Glutamatergic neuron (in vitro differentiated cells): ENCODE data around the gene WDR82. TPM values are rescaled to one million over a fixed set of nuclear protein-coding genes. Genes with fewer than 3 reads are reported as not detected.
A peak's percentile ranks its signal among the peaks of the same experiment; 100 is the strongest.

ENCODE experiments used
- DNase-seq: peaks from one replicate; pipeline ENCODE4 v3.0.0; 2022
- H3K27ac Mint-ChIP-seq: one replicate; pipeline ENCODE4 v1.8.0; 2020; ENCODE audit warnings: mild to moderate bottlenecking, mixed read lengths, inconsistent platforms; ENCODE audit not compliant: unreplicated experiment
- H3K27me3 Mint-ChIP-seq: one replicate; pipeline ENCODE4 v1.8.0; 2020; ENCODE audit warnings: mild to moderate bottlenecking, moderate library complexity, mixed read lengths, inconsistent platforms; ENCODE audit not compliant: unreplicated experiment
- H3K36me3 Mint-ChIP-seq: one replicate; pipeline ENCODE4 v1.8.0; 2020; ENCODE audit warnings: mild to moderate bottlenecking, mixed read lengths, inconsistent platforms; ENCODE audit not compliant: unreplicated experiment
- H3K4me1 Mint-ChIP-seq: one replicate; pipeline ENCODE4 v1.8.0; 2020; ENCODE audit warnings: mild to moderate bottlenecking, low read depth, mixed read lengths, inconsistent platforms; ENCODE audit not compliant: unreplicated experiment
- H3K4me3 Mint-ChIP-seq: one replicate; pipeline ENCODE4 v1.8.0; 2020; ENCODE audit warnings: mild to moderate bottlenecking, mixed read lengths, inconsistent platforms; ENCODE audit not compliant: unreplicated experiment
- H3K9me3 Mint-ChIP-seq: one replicate; pipeline ENCODE4 v1.8.0; 2020; ENCODE audit warnings: mild to moderate bottlenecking, moderate library complexity, mixed read lengths, inconsistent platforms; ENCODE audit not compliant: unreplicated experiment
- CTCF ChIP-seq: fragments of 200-600 bp; sonication (generic); IDR thresholded peaks from one replicate; pipeline ENCODE4 v1.5.0; 2021; ENCODE audit not compliant: partially characterized antibody, unreplicated experiment
- long read RNA-seq: library from polyadenylated mRNA; unstranded; transcript quantifications from one replicate; pipeline ENCODE4 v2.0.0, GENCODE V29; 2020; ENCODE audit not compliant: unreplicated experiment
- total RNA-seq: library from RNA; stranded (reverse); fragmentation: NEBNext Ultra II Directional; extraction: Animal tissue kit (Norgen Biotek cat#: 25700); gene quantifications from one replicate; pipeline ENCODE4 v1.2.1, GENCODE V29; 2021; ENCODE audit not compliant: unreplicated experiment

Gene WDR82
- total RNA-seq: 118 TPM
- long read RNA-seq, full-length matches to known transcripts: 4 of 5 reads
- long read RNA-seq, partial matches to known transcripts: 0 of 5 reads
- long read RNA-seq, other reads (novel, unspliced or antisense): 1 of 5 reads

DNA sequence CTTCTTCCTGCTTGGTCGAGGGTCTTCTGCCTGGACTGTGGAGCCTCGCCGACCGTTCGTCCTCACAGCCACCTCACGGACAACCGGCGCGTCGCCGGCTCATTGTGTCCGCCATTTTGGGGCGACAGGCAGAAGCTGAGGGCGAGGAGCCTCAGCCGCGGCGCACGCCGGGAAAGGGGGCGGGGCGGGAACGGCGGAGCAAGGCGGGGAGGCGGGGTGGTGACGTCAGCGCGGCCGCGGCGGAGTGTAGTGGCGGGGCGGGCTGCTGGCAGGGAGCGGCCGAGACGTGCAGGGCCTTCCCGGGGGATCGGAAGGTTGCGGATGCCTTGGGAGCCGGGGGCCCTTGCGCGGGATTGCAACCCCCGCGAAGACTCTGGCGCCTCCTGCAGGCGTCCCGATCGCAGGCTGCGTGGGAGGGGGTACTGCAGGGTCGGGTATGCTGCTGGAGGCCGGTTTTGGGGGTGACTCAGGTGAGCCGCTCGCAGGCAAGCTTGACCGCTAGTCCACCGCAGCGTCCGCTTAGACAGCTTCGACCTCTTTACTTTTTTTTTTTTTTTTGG, at the start of gene WDR82:
Gene WDR82, minus strand, starts transcription at position 140 of the 560 bp plus-strand sequence. CDS start 288 bp downstream, outside the sequence.
- Mint-ChIP-seq H3K27me3 (peaks cover 10% of the 10 kb centered on the region), H3K4me3 (peak within 1 kb of the TSS; percentile 100), H3K27ac (peak within 1 kb of the TSS; percentile 99), H3K36me3 (peaks cover 5% of the 10 kb centered on the region), H3K4me1 (peaks cover 7% of the 10 kb centered on the region), H3K9me3 (peaks cover 14% of the 10 kb centered on the region)
- peak; percentile 100 for DNase-seq
- TF ChIP-seq CTCF: peak; percentile 61

GRCh38 chr3:52327486-52328290, 49.2 kb upstream of the WDR82 start:
- Mint-ChIP-seq H3K27me3 (peaks cover 1% of the 10 kb centered on the region), H3K4me1 (peaks cover 5% of the 10 kb centered on the region), H3K4me3 (no peak overlapping the region), H3K9me3 (peaks cover 1% of the 10 kb centered on the region), H3K36me3 (no peaks in the 10 kb centered on the region), H3K27ac (no peak overlapping the region)
- no peak for DNase-seq
- TF ChIP-seq CTCF: no peak

DNA sequence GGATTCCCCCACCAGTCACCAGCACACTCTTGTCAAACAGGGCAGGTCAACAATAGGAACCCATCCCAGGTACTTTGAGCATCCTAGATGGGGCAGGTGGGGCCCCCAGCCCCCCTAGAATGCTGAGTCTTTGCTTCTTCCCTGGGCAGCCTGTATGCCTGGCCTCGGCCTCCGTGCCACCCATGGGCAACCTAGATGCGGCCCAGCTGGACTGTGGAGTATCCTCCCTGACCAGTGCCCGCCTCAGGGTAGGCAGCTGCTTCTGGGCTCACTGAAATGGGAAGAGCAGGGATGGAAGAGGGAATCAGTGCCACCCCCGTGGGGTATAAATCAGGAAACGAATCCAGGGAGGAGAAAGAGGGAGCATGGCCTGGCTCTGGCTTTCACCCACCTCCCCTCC, 48.5 kb upstream of the WDR82 start:
- H3K4me1 Mint-ChIP-seq: peaks cover 5% of the 10 kb centered on the region
- peaks cover 1% of the 10 kb centered on the region for H3K9me3 Mint-ChIP-seq
- no peak for DNase-seq
- no peak overlapping the region for H3K4me3 Mint-ChIP-seq
- H3K36me3 Mint-ChIP-seq: no peaks in the 10 kb centered on the region
- H3K27ac Mint-ChIP-seq: no peak overlapping the region
- H3K27me3 Mint-ChIP-seq: peaks cover 3% of the 10 kb centered on the region
- no peak for TF ChIP-seq CTCF

GRCh38 chr3:52325686-52326085, 47.2 kb upstream of the WDR82 start:
- no peak for DNase-seq
- TF ChIP-seq CTCF: no peak
- H3K27ac Mint-ChIP-seq: no peak overlapping the region
- H3K4me1 Mint-ChIP-seq: peaks cover 10% of the 10 kb centered on the region
- peaks cover 3% of the 10 kb centered on the region for H3K27me3 Mint-ChIP-seq
- no peak overlapping the region for H3K4me3 Mint-ChIP-seq
- no peaks in the 10 kb centered on the region for H3K36me3 Mint-ChIP-seq
- peaks cover 1% of the 10 kb centered on the region for H3K9me3 Mint-ChIP-seq

GRCh38 chr3:52324676-52325075, 46.2 kb upstream of the WDR82 start:
- no peak for TF ChIP-seq CTCF
- Mint-ChIP-seq H3K9me3 (peaks cover 1% of the 10 kb centered on the region), H3K4me1 (peaks cover 10% of the 10 kb centered on the region), H3K27ac (no peak overlapping the region), H3K27me3 (peaks cover 3% of the 10 kb centered on the region), H3K4me3 (no peak overlapping the region), H3K36me3 (no peaks in the 10 kb centered on the region)
- DNase-seq: no peak
